Heart left ventricle (tissue), 16 donors: ENCODE measurements around the gene CHRD. TPM values are rescaled to one million over a fixed set of nuclear protein-coding genes. Genes with fewer than 3 reads are reported as not detected.

Experiments used
- ATAC-seq, 4 donors: fragments of 200-7000 bp; cut with Tn5 transposase; one replicate each; pipeline ENCODE4 v1.9.1; 2020 to 2022; ENCODE audit warnings: moderate library complexity in 4 of 4, mild to moderate bottlenecking in 3 of 4, moderate number of reproducible peaks in 1 of 4
- DNase-seq, 5 donors: peaks; one replicate each; pipeline ENCODE4 v3.0.0-alpha.2; 2020
- H3K27ac ChIP-seq, 12 donors: fragments of 200-600 bp; sonication (generic) in 4 of 12; one replicate each; pipeline versions ENCODE4 v1.5.0 to v1.8.0; 2016 to 2022; ENCODE audit warnings: mild to moderate bottlenecking in 2 of 12
- H3K27me3 ChIP-seq, 9 donors: fragments of 200-600 bp; sonication (generic) in 2 of 9; one replicate each; pipeline versions ENCODE4 v1.5.1 to v1.8.0; 2016 to 2022; ENCODE audit warnings: mild to moderate bottlenecking in 3 of 9
- H3K36me3 ChIP-seq, 9 donors: fragments of 200-600 bp; sonication (generic) in 2 of 9; one replicate each; pipeline versions ENCODE4 v1.5.0 to v1.8.0; 2018 to 2022; ENCODE audit warnings: mild to moderate bottlenecking in 2 of 9
- H3K4me1 ChIP-seq, 12 donors: fragments of 200-600 bp; sonication (generic) in 4 of 12; one replicate each; pipeline versions ENCODE4 v1.5.0 to v1.8.0; 2016 to 2022; ENCODE audit warnings: mild to moderate bottlenecking in 3 of 12
- H3K4me3 ChIP-seq, 12 donors: fragments of 200-600 bp; sonication (generic) in 4 of 12; one replicate each; pipeline versions ENCODE4 v1.5.0 to v1.8.0; 2017 to 2022; ENCODE audit warnings: mild to moderate bottlenecking in 9 of 12, moderate library complexity in 4 of 12
- H3K9me3 ChIP-seq, 12 donors: fragments of 200-600 bp; sonication (generic) in 4 of 12; one replicate each; pipeline versions ENCODE4 v1.5.0 to v1.8.0; 2016 to 2022; ENCODE audit warnings: mild to moderate bottlenecking in 1 of 12
- POLR2A ChIP-seq, 2 donors: fragments of 450-650 bp; IDR thresholded peaks; one replicate each; pipeline ENCODE4 v1.6.1; 2017; ENCODE audit warnings: antibody characterized with exemption in 2 of 2, mild to moderate bottlenecking in 2 of 2, moderate library complexity in 2 of 2
- WGBS, 4 donors: extraction: QIAGEN DNeasy Blood & Tissue Kit in 2 of 4; methylation state at CpG; one replicate each; pipeline versions ENCODE4 v1.1.5 to v1.1.7; 2013 to 2018; 5-methylcytosine and 5-hydroxymethylcytosine counted together
- intact Hi-C, 10 donors: fragments of 100-400 bp; cut with DNase I; formaldehyde crosslinking; loops; one replicate each; pipeline versions ENCODE4 v1.11.1 to v1.14.2; 2022
- polyA plus RNA-seq, 2 donors: library from polyadenylated mRNA; stranded (reverse); fragments of 200-250 nt; gene quantifications; one replicate each; pipeline ENCODE4 v1.2.3, GENCODE V29; 2013
- total RNA-seq, 9 donors: library from RNA; depleted of rRNA in 2 of 9; stranded (reverse); fragments of >200 nt in 2 of 9; fragmentation: NEBNext Ultra II Directional in 3 of 9; extraction: Animal tissue kit (Norgen Biotek cat#: 25700) in 3 of 9; gene quantifications; one replicate each; pipeline versions ENCODE4 v1.1.0 to v1.2.4, GENCODE V29; 2016 to 2023
- TF ChIP-seq, protein P1 (sequence below), 12 donors: fragments of 200-600 bp; sonication (generic) in 4 of 12; IDR thresholded peaks; one replicate each; pipeline versions ENCODE4 v1.5.0 to v1.8.0; 2018 to 2022; ENCODE audit warnings: antibody characterized with exemption in 12 of 12, mild to moderate bottlenecking in 5 of 12
- donor health status: ischemic (EF 13 %, LVEDD 7.1; RV severe dilation, severe dysfunction).
- donor health status: healthy with polysubstance abuse.
- donor health status: DM: no; HTN: yes; CAD: no.
- donor health status: DM: no; HTN: no; CAD: no.
- donor health status: ischemic (EF 25% LVEDD 6.9; RV normal size, moderate dysfunction).
- donor health status: ischemic (EF 25% LVEDD 5.7; RV mildly dilated, moderate dysfunction).
- donor health status: healthy.
- donor health status: DM: yes; HTN: yes; CAD: no.
- donor health status: ischemic (EF 35%, LVEDD 5.7; RV mildly dilated, moderate dysfunction).
- donor health status: nonischemic (EF 11% LVEDD 7.7; RV severe dilation, severe dysfunction).
- donor health status: DM: yes; HTN: yes; CAD: no.
- donor health status: PGD.
- donor health status: ischemic (EF 29% LVEDD 5.4; RV normal size, mild dysfunction).
- donor health status: nonischemic (EF 23%, LVEDD 6.1; RV moderate dilation, normal function).

CHRD gene
- total and polyA plus RNA-seq, 11 donors, result 2.0 to 7.4 (median 4.8) TPM

DNA sequence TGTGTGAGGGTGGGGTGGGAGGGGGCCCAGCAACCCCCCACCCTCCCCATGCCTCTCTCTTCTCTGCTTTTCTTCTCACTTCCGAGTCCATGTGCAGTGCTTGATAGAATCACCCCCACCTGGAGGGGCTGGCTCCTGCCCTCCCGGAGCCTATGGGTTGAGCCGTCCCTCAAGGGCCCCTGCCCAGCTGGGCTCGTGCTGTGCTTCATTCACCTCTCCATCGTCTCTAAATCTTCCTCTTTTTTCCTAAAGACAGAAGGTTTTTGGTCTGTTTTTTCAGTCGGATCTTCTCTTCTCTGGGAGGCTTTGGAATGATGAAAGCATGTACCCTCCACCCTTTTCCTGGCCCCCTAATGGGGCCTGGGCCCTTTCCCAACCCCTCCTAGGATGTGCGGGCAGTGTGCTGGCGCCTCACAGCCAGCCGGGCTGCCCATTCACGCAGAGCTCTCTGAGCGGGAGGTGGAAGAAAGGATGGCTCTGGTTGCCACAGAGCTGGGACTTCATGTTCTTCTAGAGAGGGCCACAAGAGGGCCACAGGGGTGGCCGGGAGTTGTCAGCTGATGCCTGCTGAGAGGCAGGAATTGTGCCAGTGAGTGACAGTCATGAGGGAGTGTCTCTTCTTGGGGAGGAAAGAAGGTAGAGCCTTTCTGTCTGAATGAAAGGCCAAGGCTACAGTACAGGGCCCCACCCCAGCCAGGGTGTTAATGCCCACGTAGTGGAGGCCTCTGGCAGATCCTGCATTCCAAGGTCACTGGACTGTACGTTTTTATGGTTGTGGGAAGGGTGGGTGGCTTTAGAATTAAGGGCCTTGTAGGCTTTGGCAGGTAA is 34.3 kb upstream of the CHRD start:
- ATAC-seq, result peak; percentile 70 to 87 (median 78)
- DNase-seq, result peak in 4 of 5 donors; percentile 61 to 81 (median 70)
- Histone ChIP-seq H3K27ac (peak overlapping the region in 4 of 12 donors; percentile 43 to 55 (median 50)), H3K4me3 (no peak overlapping the region), H3K9me3 (no peaks in the 10 kb centered on the region), H3K36me3 (peaks cover 0 to 48% (median 45%) of the 10 kb centered on the region in 9 donors), H3K4me1 (peaks cover 0 to 17% (median 8%) of the 10 kb centered on the region in 12 donors), H3K27me3 (no peaks in the 10 kb centered on the region)
- intact Hi-C loops, result loop anchor here in 1 of 10 donors (5.0 kb wide), 1 partner anchor 43 kb away; no protein-coding TSS in a partner anchor
- 44 to 55% (median 49%) methylated on average over 13 to 14 of the region's 14 CpGs for WGBS, 4 donors
- TF ChIP-seq, protein P1, sequence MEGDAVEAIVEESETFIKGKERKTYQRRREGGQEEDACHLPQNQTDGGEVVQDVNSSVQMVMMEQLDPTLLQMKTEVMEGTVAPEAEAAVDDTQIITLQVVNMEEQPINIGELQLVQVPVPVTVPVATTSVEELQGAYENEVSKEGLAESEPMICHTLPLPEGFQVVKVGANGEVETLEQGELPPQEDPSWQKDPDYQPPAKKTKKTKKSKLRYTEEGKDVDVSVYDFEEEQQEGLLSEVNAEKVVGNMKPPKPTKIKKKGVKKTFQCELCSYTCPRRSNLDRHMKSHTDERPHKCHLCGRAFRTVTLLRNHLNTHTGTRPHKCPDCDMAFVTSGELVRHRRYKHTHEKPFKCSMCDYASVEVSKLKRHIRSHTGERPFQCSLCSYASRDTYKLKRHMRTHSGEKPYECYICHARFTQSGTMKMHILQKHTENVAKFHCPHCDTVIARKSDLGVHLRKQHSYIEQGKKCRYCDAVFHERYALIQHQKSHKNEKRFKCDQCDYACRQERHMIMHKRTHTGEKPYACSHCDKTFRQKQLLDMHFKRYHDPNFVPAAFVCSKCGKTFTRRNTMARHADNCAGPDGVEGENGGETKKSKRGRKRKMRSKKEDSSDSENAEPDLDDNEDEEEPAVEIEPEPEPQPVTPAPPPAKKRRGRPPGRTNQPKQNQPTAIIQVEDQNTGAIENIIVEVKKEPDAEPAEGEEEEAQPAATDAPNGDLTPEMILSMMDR (IDR thresholded peaks at IDR 0.05), result peak; percentile 14 to 58 (median 34)
- no peak for TF ChIP-seq POLR2A (IDR thresholded peaks at IDR 0.05)

DNA sequence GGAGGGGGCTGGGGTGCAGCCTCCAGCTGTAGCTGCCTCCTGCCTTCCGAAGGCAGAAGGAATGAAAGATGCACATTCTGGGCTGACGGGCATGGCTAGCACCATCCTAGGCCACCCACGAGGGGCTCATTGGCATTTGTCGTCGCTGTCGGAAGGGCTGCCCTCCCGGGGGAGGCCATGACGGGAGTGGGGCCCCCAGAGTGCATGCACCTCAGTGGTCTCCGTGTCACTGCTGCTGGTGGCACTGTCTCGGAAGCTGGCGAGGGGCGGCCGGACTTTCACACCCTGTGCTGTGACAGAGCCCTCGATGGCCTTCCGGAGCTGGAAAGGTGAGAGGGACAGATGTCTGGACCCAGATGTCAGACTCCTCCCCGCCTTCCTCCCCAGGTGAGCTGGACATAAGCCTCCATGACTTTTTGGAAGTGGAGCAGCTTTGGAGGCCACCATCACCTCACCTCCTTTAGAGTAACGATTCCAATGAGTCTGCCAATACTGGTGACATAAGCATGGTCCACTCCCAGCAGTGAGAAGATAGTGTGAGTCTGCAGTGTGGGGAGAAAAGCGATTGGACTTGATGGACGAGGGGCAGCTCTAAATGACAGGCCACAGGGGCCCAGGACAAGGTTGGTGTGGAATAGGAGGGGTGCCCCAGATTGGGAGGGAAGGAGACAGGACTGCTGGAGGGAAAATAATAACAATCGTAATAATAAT is 33.2 kb upstream of the CHRD start:
- TF ChIP-seq, protein P1 (IDR thresholded peaks at IDR 0.05), result no peak
- no peak for TF ChIP-seq POLR2A (IDR thresholded peaks at IDR 0.05)
- Histone ChIP-seq H3K4me1 (peaks cover 0 to 11% (median 8%) of the 10 kb centered on the region in 12 donors), H3K27me3 (no peaks in the 10 kb centered on the region), H3K27ac (no peak overlapping the region), H3K4me3 (no peak overlapping the region), H3K9me3 (no peaks in the 10 kb centered on the region), H3K36me3 (peaks cover 0 to 47% (median 41%) of the 10 kb centered on the region in 9 donors)
- ATAC-seq (no peak), DNase-seq (no peak)
- 91 to 93% (median 92%) methylated on average over 20 of the region's 20 CpGs for WGBS, 4 donors
- intact Hi-C loops, result loop anchor here in 1 of 10 donors (5.0 kb wide), 1 partner anchor 44 kb away; no protein-coding TSS in a partner anchor

DNA sequence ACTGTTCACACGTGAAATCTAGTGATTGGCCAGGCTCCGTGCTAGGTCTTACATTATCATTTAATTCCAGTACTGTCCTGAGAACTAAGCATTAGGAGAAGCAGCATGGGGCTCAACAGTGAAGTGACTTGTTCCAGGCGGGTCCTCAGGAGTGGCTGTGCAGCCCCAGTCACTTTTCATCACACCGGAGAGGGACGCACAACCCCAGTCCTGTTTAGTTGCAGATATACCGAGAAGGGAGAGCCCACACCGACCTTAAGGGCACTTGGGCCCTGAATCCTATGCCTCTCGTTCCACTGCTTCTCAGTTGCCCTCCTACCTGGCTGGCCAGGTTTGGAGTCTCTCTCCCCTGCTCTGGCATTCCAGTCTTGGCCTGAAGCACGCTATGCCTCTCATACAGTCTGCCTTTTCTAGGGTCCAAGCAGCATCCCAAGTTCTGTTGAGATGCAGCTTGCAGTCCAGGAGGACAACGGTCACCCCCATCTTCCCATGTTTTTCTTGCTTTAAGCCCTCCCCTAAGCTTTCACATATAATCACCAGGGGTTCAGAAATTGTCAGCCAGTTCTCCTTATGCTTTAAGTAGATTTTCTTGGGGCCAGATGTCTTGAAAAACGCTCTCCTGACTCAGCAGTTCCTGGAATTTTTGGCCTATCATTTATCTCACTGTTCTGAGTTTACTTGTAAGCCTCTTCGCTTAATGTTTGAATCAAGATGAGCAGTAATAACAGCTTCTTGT is 32.4 kb upstream of the CHRD start:
- Histone ChIP-seq H3K4me3 (no peak overlapping the region), H3K27ac (no peak overlapping the region), H3K36me3 (peaks cover 0 to 38% (median 33%) of the 10 kb centered on the region in 9 donors), H3K9me3 (no peaks in the 10 kb centered on the region), H3K4me1 (peaks cover 0 to 11% (median 8%) of the 10 kb centered on the region in 12 donors), H3K27me3 (no peaks in the 10 kb centered on the region)
- no peak for TF ChIP-seq POLR2A (IDR thresholded peaks at IDR 0.05)
- TF ChIP-seq, protein P1 (IDR thresholded peaks at IDR 0.05), result no peak
- 68 to 83% (median 77%) methylated on average over 10 to 12 of the region's 12 CpGs for WGBS, 4 donors
- no peak for ATAC-seq
- intact Hi-C loops, result loop anchor here in 1 of 10 donors (5.0 kb wide), 1 partner anchor 45 kb away; no protein-coding TSS in a partner anchor
- DNase-seq, result no peak
